ENCODE data around the gene TOX3.

TOX3 gene

GRCh38 chr16:52492789-52493357 lies 54.1 kb downstream of the TOX3 start:
- DNase-seq (ENCODE audit: low spot score) = no peak

GRCh38 chr16:52491216-52491615 lies 55.7 kb downstream of the TOX3 start:
- DNase-seq (ENCODE audit: low spot score) = no peak

- DNase-seq (ENCODE audit: low spot score) = no peak
Measured at GRCh38 chr16:52489894-52490293, 57.0 kb downstream of the TOX3 start.

- DNase-seq (ENCODE audit: low spot score) = no peak
Measured at GRCh38 chr16:52488837-52489289, 58.1 kb downstream of the TOX3 start.

- DNase-seq (ENCODE audit: low spot score) = no peak
Measured at GRCh38 chr16:52487849-52488457, 59.0 kb downstream of the TOX3 start.

GRCh38 chr16:52480237-52480636 lies 66.7 kb downstream of the TOX3 start:
- DNase-seq (ENCODE audit: low spot score) = no peak

GRCh38 chr16:52476111-52476510 lies 70.8 kb downstream of the TOX3 start:
- DNase-seq (ENCODE audit: low spot score) = no peak

- no peak for DNase-seq (ENCODE audit: low spot score)
Measured at GRCh38 chr16:52474679-52475078, 72.3 kb downstream of the TOX3 start.

GRCh38 chr16:52473096-52473495 lies 73.8 kb downstream of the TOX3 start:
- no peak for DNase-seq (ENCODE audit: low spot score)

- DNase-seq (ENCODE audit: low spot score) = no peak
Measured at GRCh38 chr16:52471650-52472370, 75.1 kb downstream of the TOX3 start.

GRCh38 chr16:52470585-52470984 lies 76.4 kb downstream of the TOX3 start:
- DNase-seq (ENCODE audit: low spot score) = no peak

GRCh38 chr16:52469775-52470174 lies 77.2 kb downstream of the TOX3 start:
- no peak for DNase-seq (ENCODE audit: low spot score)

- no peak for DNase-seq (ENCODE audit: low spot score)
Measured at GRCh38 chr16:52469091-52469490, 77.9 kb downstream of the TOX3 start.

- DNase-seq (ENCODE audit: low spot score) = no peak
Measured at GRCh38 chr16:52467753-52468152, 79.2 kb downstream of the TOX3 start.

GRCh38 chr16:52466994-52467393 lies 79.9 kb downstream of the TOX3 start:
- DNase-seq (ENCODE audit: low spot score) = no peak

- no peak for DNase-seq (ENCODE audit: low spot score)
Measured at GRCh38 chr16:52465711-52466267, 81.2 kb downstream of the TOX3 start.

- DNase-seq (ENCODE audit: low spot score) = no peak
Measured at GRCh38 chr16:52463904-52464303, 83.0 kb downstream of the TOX3 start.

GRCh38 chr16:52462816-52463215 lies 84.1 kb downstream of the TOX3 start:
- no peak for DNase-seq (ENCODE audit: low spot score)

GRCh38 chr16:52460639-52461178 lies 86.2 kb downstream of the TOX3 start:
- DNase-seq (ENCODE audit: low spot score) = no peak

GRCh38 chr16:52456368-52456767 lies 90.6 kb downstream of the TOX3 start:
- no peak for DNase-seq (ENCODE audit: low spot score)

- no peak for DNase-seq (ENCODE audit: low spot score)
Measured at GRCh38 chr16:52455549-52456277, 91.2 kb downstream of the TOX3 start.

- no peak for DNase-seq (ENCODE audit: low spot score)
Measured at GRCh38 chr16:52453644-52454043, 93.3 kb downstream of the TOX3 start.
